H1 (cell line): Measurements from ENCODE around the gene NPAT. TPM values are rescaled to one million over a fixed set of nuclear protein-coding genes. Genes with fewer than 3 reads are reported as not detected.

Source experiments
- CTCF ChIA-PET: fragments of 300-600 bp; sonication (Branson Sonifier 250); formaldehyde crosslinking; loops from one replicate; lab custom pipeline; 2021; ENCODE audit not compliant: partially characterized antibody; lab: Charles Lee
- POLR2A ChIA-PET: fragments of 300-600 bp; sonication (Branson Sonifier 250); formaldehyde crosslinking; loops from one replicate; lab custom pipeline; 2021; ENCODE audit warnings: inconsistent platforms; ENCODE audit not compliant: partially characterized antibody; lab: Charles Lee
- DNase-seq, 2 experiments: peaks; one replicate each; pipeline versions ENCODE4 v3.0.0 to v3.0.0-alpha.2; 2010 to 2022; ENCODE audit warnings: low spot score in 2 of 2, low read depth in 1 of 2, mixed read lengths in 1 of 2
- FAIRE-seq: peaks from 2 replicates; lab custom pipeline; 2011; peaks lifted over from hg19 to GRCh38; lab: Jason Lieb, UNC
- H2AFZ ChIP-seq: 2 replicates; pipeline ENCODE4 v1.8.1; 2012; ENCODE audit warnings: low read length, inconsistent platforms
- H2AK5ac ChIP-seq: 2 replicates; pipeline ENCODE4 v1.6.1; 2013; ENCODE audit warnings: low read depth, low read length
- H2BK120ac ChIP-seq: replicated peaks from 2 replicates; pipeline ENCODE3; 2013; ENCODE audit warnings: low read depth, low read length, inconsistent platforms
- H2BK12ac ChIP-seq: 2 replicates; pipeline ENCODE4 v1.6.1; 2013; ENCODE audit warnings: low read depth, low read length
- H2BK15ac ChIP-seq: 2 replicates; pipeline ENCODE4 v1.6.1; 2013; ENCODE audit warnings: low read length
- H2BK20ac ChIP-seq: 2 replicates; pipeline ENCODE4 v1.6.1; 2013; ENCODE audit warnings: low read length
- H2BK5ac ChIP-seq: 2 replicates; pipeline ENCODE4 v1.6.1; 2013; ENCODE audit warnings: low read depth, low read length
- H3K14ac ChIP-seq: 2 replicates; pipeline ENCODE4 v1.6.1; 2013; ENCODE audit warnings: inconsistent platforms; ENCODE audit not compliant: insufficient read length
- H3K18ac ChIP-seq: 2 replicates; pipeline ENCODE4 v1.6.1; 2013; ENCODE audit warnings: low read length; ENCODE audit errors: extremely low read depth
- H3K23ac ChIP-seq: 2 replicates; pipeline ENCODE4 v1.6.1; 2013; ENCODE audit warnings: inconsistent platforms; ENCODE audit not compliant: insufficient read length
- H3K23me2 ChIP-seq: 2 replicates; pipeline ENCODE4 v1.6.1; 2013; ENCODE audit warnings: low read depth, low read length
- H3K27ac ChIP-seq: 2 replicates; pipeline ENCODE4 v1.6.1; 2011; ENCODE audit warnings: low read depth, low read length, inconsistent platforms
- H3K27me3 ChIP-seq, 4 experiments: replicated peaks in 1 of 4; 1 replicate in 1 of 4; 2 replicates in 3 of 4; pipeline versions ENCODE4 v1.6.1 to v1.8.1; 2011 to 2013; ENCODE audit warnings: low read length in 3 of 4, mild to moderate bottlenecking in 3 of 4, inconsistent platforms in 2 of 4, mixed read lengths in 2 of 4, moderate library complexity in 1 of 4; ENCODE audit not compliant: control insufficient read depth in 3 of 4, insufficient read depth in 3 of 4; ENCODE audit errors: extremely low read depth in 1 of 4
- H3K36me3 ChIP-seq, 4 experiments: 2 replicates each; pipeline versions ENCODE4 v1.6.1 to v1.8.1; 2011 to 2013; ENCODE audit warnings: mild to moderate bottlenecking in 4 of 4, low read length in 3 of 4, moderate library complexity in 2 of 4, control low read depth in 1 of 4, inconsistent platforms in 1 of 4; ENCODE audit not compliant: insufficient read depth in 4 of 4, control insufficient read depth in 2 of 4
- H3K4ac ChIP-seq: replicated peaks from 2 replicates; pipeline ENCODE3; 2013; ENCODE audit warnings: low read length, low read depth, mixed read lengths, inconsistent platforms; ENCODE audit not compliant: insufficient read length
- H3K4me1 ChIP-seq, 4 experiments: replicated peaks in 1 of 4; 1 replicate in 1 of 4; 2 replicates in 3 of 4; pipeline versions ENCODE4 v1.6.1 to v1.8.1; 2011 to 2013; ENCODE audit warnings: low read length in 3 of 4, inconsistent platforms in 2 of 4, mixed read lengths in 1 of 4; ENCODE audit not compliant: insufficient read depth in 4 of 4, control insufficient read depth in 3 of 4
- H3K4me2 ChIP-seq, 2 experiments: 2 replicates each; pipeline versions ENCODE4 v1.6.1 to v1.8.1; 2011 to 2013; ENCODE audit warnings: low read depth in 2 of 2, low read length in 2 of 2, control low read depth in 1 of 2, inconsistent platforms in 1 of 2, mild to moderate bottlenecking in 1 of 2; ENCODE audit not compliant: insufficient read depth in 1 of 2
- H3K4me3 ChIP-seq, 4 experiments: fragments of 200-600, 300-600 bp in 1 of 4; sonication (generic), shearing (Covaris generic), sonication (Bioruptor Twin) in 1 of 4; 2 replicates each; pipeline versions ENCODE4 v1.5.1 to v1.8.1; 2011 to 2016; ENCODE audit warnings: low read length in 4 of 4, low read depth in 3 of 4, control low read depth in 2 of 4, inconsistent platforms in 2 of 4, mild to moderate bottlenecking in 2 of 4, mixed read lengths in 1 of 4, moderate library complexity in 1 of 4; ENCODE audit not compliant: insufficient read depth in 2 of 4; ENCODE audit errors: extremely low read depth in 1 of 4
- H3K56ac ChIP-seq: replicated peaks from 2 replicates; pipeline ENCODE3; 2013; ENCODE audit warnings: low read depth, mild to moderate bottlenecking, mixed read lengths, low read length, inconsistent platforms; ENCODE audit not compliant: insufficient read length
- H3K79me1 ChIP-seq: 2 replicates; pipeline ENCODE4 v1.6.1; 2013; ENCODE audit warnings: low read depth, low read length, control low read depth
- H3K79me2 ChIP-seq, 2 experiments: 2 replicates each; pipeline versions ENCODE4 v1.6.1 to v1.8.1; 2012 to 2013; ENCODE audit warnings: low read length in 2 of 2, mild to moderate bottlenecking in 2 of 2, inconsistent platforms in 1 of 2; ENCODE audit not compliant: insufficient read depth in 2 of 2, control insufficient read depth in 1 of 2
- H3K9ac ChIP-seq, 4 experiments: replicated peaks in 1 of 4; 1 replicate in 1 of 4; 2 replicates in 3 of 4; pipeline versions ENCODE4 v1.6.1 to v1.8.1; 2011 to 2013; ENCODE audit warnings: low read depth in 3 of 4, low read length in 3 of 4, control low read depth in 2 of 4, mild to moderate bottlenecking in 2 of 4, moderate library complexity in 2 of 4, inconsistent platforms in 1 of 4; ENCODE audit errors: extremely low read depth in 1 of 4
- H3K9me3 ChIP-seq, 2 experiments: 2 replicates each; pipeline versions ENCODE4 v1.6.1 to v1.8.1; 2012 to 2013; ENCODE audit warnings: mild to moderate bottlenecking in 2 of 2, moderate library complexity in 2 of 2, control low read depth in 1 of 2, inconsistent platforms in 1 of 2, low read depth in 1 of 2, low read length in 1 of 2, mixed read lengths in 1 of 2; ENCODE audit not compliant: insufficient read depth in 2 of 2
- H4K20me1 ChIP-seq, 2 experiments: replicated peaks in 1 of 2; 2 replicates each; pipeline versions ENCODE3 to v1.8.1; 2011 to 2013; ENCODE audit warnings: inconsistent platforms in 2 of 2, low read length in 2 of 2, mild to moderate bottlenecking in 1 of 2; ENCODE audit not compliant: insufficient read depth in 2 of 2, control insufficient read depth in 1 of 2
- H4K5ac ChIP-seq: 2 replicates; pipeline ENCODE4 v1.6.1; 2013; ENCODE audit warnings: low read length, low read depth, mixed read lengths, inconsistent platforms; ENCODE audit not compliant: insufficient read length
- H4K8ac ChIP-seq: 2 replicates; pipeline ENCODE4 v1.8.0; 2013; ENCODE audit warnings: mild to moderate bottlenecking, moderate library complexity, low read length, inconsistent platforms; ENCODE audit not compliant: insufficient read depth; ENCODE audit errors: extremely low read depth
- H4K91ac ChIP-seq: replicated peaks from 2 replicates; pipeline ENCODE3; 2013; ENCODE audit warnings: low read length, mixed read lengths, inconsistent platforms; ENCODE audit not compliant: insufficient read length
- ATF3 ChIP-seq: IDR thresholded peaks from 2 replicates; pipeline ENCODE4 v1.6.1; 2011; ENCODE audit warnings: low read depth, mild to moderate bottlenecking, low read length; ENCODE audit not compliant: insufficient read depth
- BCL11A ChIP-seq, 2 experiments: IDR thresholded peaks; one replicate each; pipeline ENCODE4 v1.6.1; 2011; ENCODE audit warnings: low read depth in 2 of 2, low read length in 2 of 2, mild to moderate bottlenecking in 2 of 2
- BRCA1 ChIP-seq: IDR thresholded peaks from 2 replicates; pipeline ENCODE4 v1.6.1; 2012; ENCODE audit warnings: low read depth, low read length, improper control_type of control experiment
- CHD2 ChIP-seq: IDR thresholded peaks from 2 replicates; pipeline ENCODE4 v1.6.1; 2012; ENCODE audit warnings: low read length, improper control_type of control experiment
- CREB1 ChIP-seq: IDR thresholded peaks from 2 replicates; pipeline ENCODE4 v1.6.1; 2012; ENCODE audit warnings: inconsistent platforms
- CTBP2 ChIP-seq: IDR thresholded peaks from 2 replicates; pipeline ENCODE4 v1.7.0; 2011; ENCODE audit warnings: borderline replicate concordance, mild to moderate bottlenecking, moderate library complexity, mixed read lengths, low read length; ENCODE audit not compliant: insufficient read depth, insufficient read length
- JUN ChIP-seq: IDR thresholded peaks from 2 replicates; pipeline ENCODE4 v1.6.1; 2011; ENCODE audit warnings: low read depth, mild to moderate bottlenecking, improper control_type of control experiment, low read length
- JUND ChIP-seq: IDR thresholded peaks from 2 replicates; pipeline ENCODE4 v1.6.1; 2011; ENCODE audit warnings: mild to moderate bottlenecking, improper control_type of control experiment, low read length
- SIN3A ChIP-seq, 2 experiments: IDR thresholded peaks in 1 of 2; conservative IDR thresholded peaks in 1 of 2; 2 replicates each; pipeline ENCODE4 v1.6.1; 2011 to 2012; ENCODE audit warnings: low read length in 2 of 2, improper control_type of control experiment in 1 of 2, low read depth in 1 of 2, mild to moderate bottlenecking in 1 of 2
- SP2 ChIP-seq: IDR thresholded peaks from 2 replicates; pipeline ENCODE4 v1.6.1; 2012; ENCODE audit warnings: mild to moderate bottlenecking, low read length, inconsistent platforms
- USF2 ChIP-seq: IDR thresholded peaks from 2 replicates; pipeline ENCODE4 v1.6.1; 2011; ENCODE audit warnings: low read length, improper control_type of control experiment
- WGBS, 2 experiments: shearing (Covaris generic) in 1 of 2; methylation state at CpG; one replicate each; pipeline versions ENCODE4 v1.1.6 to v1.1.7; 2013 to 2015; ENCODE audit warnings: low lambda C conversion rate in 2 of 2, mixed read lengths in 2 of 2, inconsistent platforms in 1 of 2, low coverage in 1 of 2, missing lambda C conversion rate in 1 of 2; ENCODE audit not compliant: insufficient replicate concordance in 2 of 2, insufficient coverage in 1 of 2, insufficient read length in 1 of 2; ENCODE audit errors: extremely low coverage in 1 of 2, missing lambda C conversion rate in 1 of 2; 5-methylcytosine and 5-hydroxymethylcytosine counted together
- polyA plus RNA-seq, 7 experiments: library from polyadenylated mRNA; depleted of rRNA in 3 of 7; stranded (reverse) in 5 of 7; unstranded in 2 of 7; fragments of >200 nt in 5 of 7; fragments of 200-250 nt in 2 of 7; gene quantifications; 1 replicate in 5 of 7; 2 replicates in 1 of 7; 4 replicates in 1 of 7; pipeline versions ENCODE4 v1.2.1 to v1.2.3, GENCODE V29; 2011 to 2013; ENCODE audit warnings: missing spikeins in 2 of 7, mixed read lengths in 2 of 7
- total RNA-seq: library from RNA; stranded (reverse); fragmentation: NEBNext Ultra II Directional; extraction: Animal tissue kit (Norgen Biotek cat#: 25700); gene quantifications from 2 replicates; pipeline ENCODE4 v1.2.1, GENCODE V29; 2021

NPAT gene
- total and polyA plus RNA-seq, 2 of the 8 experiments (the other 6 are each of a cell fraction or from before 2014, with no cell fraction given), result 4.6 to 23.4 TPM

GRCh38 chr11:108237058-108237481 is 14.6 kb upstream of the NPAT start:
- H2AFZ ChIP-seq, result no peak overlapping the region
- DNase-seq (no peak), FAIRE-seq (no peak)
- no peak overlapping the region for H3K9ac ChIP-seq
- H3K4me1 ChIP-seq, result no peaks in the 10 kb centered on the region
- no peak overlapping the region for H4K8ac ChIP-seq
- no peak for TF ChIP-seq BRCA1
- no peak for TF ChIP-seq SIN3A (conservative IDR thresholded peaks at IDR 0.05 in 1 of 2, IDR thresholded peaks at IDR 0.05 in 1 of 2; ENCODE audit: low read depth in 1 of 2, low read length in 2 of 2)
- TF ChIP-seq CHD2, result no peak
- no peak for TF ChIP-seq BCL11A (IDR thresholded peaks at IDR 0.05; ENCODE audit: low read depth in 2 of 2, low read length in 2 of 2)
- no peak for TF ChIP-seq USF2
- TF ChIP-seq CTBP2, result no peak
- no peak for TF ChIP-seq SP2
- TF ChIP-seq CREB1, result no peak
- no peak for TF ChIP-seq ATF3
- TF ChIP-seq JUND, result no peak
- no peak for TF ChIP-seq JUN
- TF ChIP-seq, all 59 proteins: peak for 0
- Histone ChIP-seq H4K91ac (no peak overlapping the region), H3K27me3 (no peaks in the 10 kb centered on the region), H3K36me3 (peaks cover 3 to 49% (median 16%) of the 10 kb centered on the region in 4 experiments; a peak in 7 of 8 replicates), H2BK15ac (no peak overlapping the region), H2BK12ac (no peak overlapping the region), H3K4me3 (no peak overlapping the region), H3K4me2 (no peak overlapping the region), H3K18ac (no peak overlapping the region), H3K27ac (no peak overlapping the region), H3K56ac (no peak overlapping the region), H3K79me1 (no peaks in the 10 kb centered on the region), H3K23ac (no peak overlapping the region), H3K79me2 (no peaks in the 10 kb centered on the region), H2BK120ac (no peak overlapping the region), H3K4ac (no peak overlapping the region), H2AK5ac (no peak overlapping the region), H3K14ac (no peak overlapping the region), H4K20me1 (no peaks in the 10 kb centered on the region), H4K5ac (no peak overlapping the region), H2BK20ac (no peak overlapping the region), H2BK5ac (no peak overlapping the region), H3K9me3 (no peaks in the 10 kb centered on the region), H3K23me2 (no peaks in the 10 kb centered on the region)
- POLR2A ChIA-PET, result interaction anchor here (0.7 to 1.5 kb wide), 5 partner anchors 8 to 16 kb away, joined by 3 to 5 read pairs (median 4); partner anchors contain the start of genes ATM and NPAT
- WGBS, 2 experiments, result 96% methylated on average over 1 of the region's 1 CpG; no CpG with 5 or more reads in 1 of the 2 experiments
- CTCF ChIA-PET, result interaction anchor here (0.5 to 2.2 kb wide), 6 partner anchors 8 to 383 kb away, joined by 3 to 11 read pairs (median 4); partner anchors contain the start of genes ATM and NPAT
